RPMI8226 (cell line): ENCODE data around the gene ODF4.
A peak's percentile ranks its signal among the peaks of the same experiment; 100 is the strongest.

Experiments
- DNase-seq: peaks from one replicate; pipeline ENCODE4 v3.0.0-alpha.2; 2015

Gene ODF4, protein sequence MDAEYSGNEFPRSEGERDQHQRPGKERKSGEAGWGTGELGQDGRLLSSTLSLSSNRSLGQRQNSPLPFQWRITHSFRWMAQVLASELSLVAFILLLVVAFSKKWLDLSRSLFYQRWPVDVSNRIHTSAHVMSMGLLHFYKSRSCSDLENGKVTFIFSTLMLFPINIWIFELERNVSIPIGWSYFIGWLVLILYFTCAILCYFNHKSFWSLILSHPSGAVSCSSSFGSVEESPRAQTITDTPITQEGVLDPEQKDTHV

GRCh38 chr17:8339540-8339939 lies at the start of gene ODF4:
TSS of gene ODF4 (plus strand) at chr17:8339840. CDS start at chr17:8340052, 212 bp downstream.
- no peak for DNase-seq

GRCh38 chr17:8290043-8290442 lies 49.6 kb upstream of the ODF4 start:
- DNase-seq, result no peak

GRCh38 chr17:8292639-8293395 lies 46.8 kb upstream of the ODF4 start:
- DNase-seq, result peak; percentile 16

- no peak for DNase-seq
Observed at GRCh38 chr17:8294361-8294760, 45.3 kb upstream of the ODF4 start.

- no peak for DNase-seq
Observed at GRCh38 chr17:8294814-8295316, 44.8 kb upstream of the ODF4 start.

DNA sequence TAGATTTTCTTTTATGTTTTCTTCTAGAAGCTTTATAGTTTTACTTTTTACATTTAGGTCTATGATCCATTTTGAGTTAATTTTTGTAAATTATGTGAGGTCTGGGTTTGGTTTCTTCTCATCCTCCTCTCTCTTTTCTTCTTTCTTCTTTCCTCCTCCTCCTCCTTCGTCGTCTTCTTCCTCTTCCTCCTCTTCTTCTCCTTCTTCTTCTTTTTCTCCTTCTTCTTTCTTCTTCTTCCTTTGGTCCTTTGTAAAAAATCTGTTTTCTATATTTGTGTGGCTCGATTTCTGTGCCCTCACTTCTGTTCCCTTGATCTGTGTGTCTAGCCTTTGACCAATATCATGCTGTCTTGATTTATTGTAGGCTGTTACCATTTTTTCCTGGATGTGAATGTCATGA lies 39.4 kb upstream of the ODF4 start:
- no peak for DNase-seq

DNA sequence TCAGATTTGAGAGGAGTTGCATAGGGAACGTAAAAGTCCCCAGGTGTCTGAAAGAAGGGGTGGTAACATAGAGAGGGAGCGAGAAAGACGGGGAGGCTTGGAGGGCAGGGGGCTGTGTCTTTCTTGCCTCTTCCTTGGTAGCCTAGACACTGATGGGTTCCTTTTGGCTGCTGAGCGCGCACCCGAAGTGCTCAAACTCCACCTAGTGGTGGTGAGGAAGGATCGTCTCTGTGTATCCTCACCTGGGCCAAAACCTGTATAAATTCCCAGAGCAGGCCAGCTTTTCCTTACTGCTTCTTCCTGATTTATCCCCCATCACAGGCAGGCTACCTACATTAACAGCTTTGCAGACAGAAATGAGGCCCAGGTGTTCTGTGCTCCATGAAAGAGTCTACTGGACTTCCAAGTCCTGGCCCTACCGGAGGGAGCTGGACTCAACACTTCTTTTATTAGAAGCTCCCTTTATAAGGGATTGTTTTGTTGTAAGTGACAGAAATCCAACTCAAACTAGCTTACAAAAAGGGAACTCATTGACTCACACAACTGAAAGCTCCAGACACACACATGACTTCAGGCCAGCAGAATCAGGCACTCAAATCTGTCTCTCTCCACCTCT lies 38.9 kb upstream of the ODF4 start:
- DNase-seq, result peak; percentile 69

DNA sequence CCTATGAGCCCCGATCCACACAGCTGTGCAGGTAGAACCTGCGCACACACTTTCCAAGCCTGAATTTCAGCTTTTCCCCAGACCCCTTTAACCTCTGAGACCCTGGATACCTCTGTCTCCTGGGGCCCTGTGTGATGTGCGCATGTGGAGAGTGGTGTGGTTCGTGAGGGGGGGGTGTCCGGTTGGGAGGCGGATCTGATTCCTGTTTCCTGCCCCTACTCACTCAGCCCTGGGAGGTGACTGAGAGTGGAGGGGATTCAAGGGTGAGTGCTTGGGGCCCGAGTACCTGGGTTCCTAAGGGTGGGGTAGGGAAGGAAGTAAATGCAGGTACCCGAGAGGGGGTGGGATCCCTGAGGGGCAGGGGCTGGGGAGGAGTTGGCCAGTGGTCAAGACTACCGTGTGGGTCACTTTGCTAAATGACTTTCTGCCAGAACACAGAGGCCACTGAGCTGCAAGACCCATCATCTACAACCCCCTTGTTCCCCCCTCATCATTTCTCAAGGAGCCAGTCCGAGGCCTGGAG lies 29.0 kb upstream of the ODF4 start:
- no peak for DNase-seq

DNA sequence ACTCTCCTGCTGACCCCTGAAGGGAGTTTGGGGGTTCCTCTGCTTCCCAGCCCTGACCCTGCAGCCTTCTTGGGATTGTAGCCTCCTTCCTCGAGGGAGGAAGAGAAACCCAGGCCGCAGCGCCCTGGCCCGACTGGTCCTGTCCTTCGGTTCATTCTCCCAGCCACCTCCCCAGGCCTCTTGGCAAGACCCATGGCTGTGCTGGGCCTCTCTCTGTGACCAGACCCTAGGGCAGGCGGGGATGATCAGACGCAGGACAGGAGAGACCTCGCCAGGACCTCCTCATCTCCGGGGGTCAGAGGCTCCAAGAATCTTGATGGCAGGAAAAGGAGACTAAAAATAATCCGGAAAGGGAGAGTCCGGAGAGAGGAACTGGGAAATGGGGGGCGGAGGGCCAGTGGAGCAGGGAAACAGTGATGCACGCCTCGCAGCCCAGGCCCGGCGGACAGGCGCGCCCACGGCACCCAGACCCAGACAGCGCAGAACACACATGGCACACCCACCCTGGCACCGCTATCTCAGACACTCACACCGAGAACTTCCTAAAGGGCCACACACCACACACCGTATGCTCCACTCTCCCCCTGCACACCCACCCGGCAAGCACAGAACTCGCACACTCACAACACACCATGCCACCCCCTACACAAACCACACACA lies 28.4 kb upstream of the ODF4 start:
- DNase-seq, result no peak

- no peak for DNase-seq
Observed at GRCh38 chr17:8312251-8312650, 27.4 kb upstream of the ODF4 start.

- no peak for DNase-seq
Observed at GRCh38 chr17:8312726-8313600, 26.7 kb upstream of the ODF4 start.

DNA sequence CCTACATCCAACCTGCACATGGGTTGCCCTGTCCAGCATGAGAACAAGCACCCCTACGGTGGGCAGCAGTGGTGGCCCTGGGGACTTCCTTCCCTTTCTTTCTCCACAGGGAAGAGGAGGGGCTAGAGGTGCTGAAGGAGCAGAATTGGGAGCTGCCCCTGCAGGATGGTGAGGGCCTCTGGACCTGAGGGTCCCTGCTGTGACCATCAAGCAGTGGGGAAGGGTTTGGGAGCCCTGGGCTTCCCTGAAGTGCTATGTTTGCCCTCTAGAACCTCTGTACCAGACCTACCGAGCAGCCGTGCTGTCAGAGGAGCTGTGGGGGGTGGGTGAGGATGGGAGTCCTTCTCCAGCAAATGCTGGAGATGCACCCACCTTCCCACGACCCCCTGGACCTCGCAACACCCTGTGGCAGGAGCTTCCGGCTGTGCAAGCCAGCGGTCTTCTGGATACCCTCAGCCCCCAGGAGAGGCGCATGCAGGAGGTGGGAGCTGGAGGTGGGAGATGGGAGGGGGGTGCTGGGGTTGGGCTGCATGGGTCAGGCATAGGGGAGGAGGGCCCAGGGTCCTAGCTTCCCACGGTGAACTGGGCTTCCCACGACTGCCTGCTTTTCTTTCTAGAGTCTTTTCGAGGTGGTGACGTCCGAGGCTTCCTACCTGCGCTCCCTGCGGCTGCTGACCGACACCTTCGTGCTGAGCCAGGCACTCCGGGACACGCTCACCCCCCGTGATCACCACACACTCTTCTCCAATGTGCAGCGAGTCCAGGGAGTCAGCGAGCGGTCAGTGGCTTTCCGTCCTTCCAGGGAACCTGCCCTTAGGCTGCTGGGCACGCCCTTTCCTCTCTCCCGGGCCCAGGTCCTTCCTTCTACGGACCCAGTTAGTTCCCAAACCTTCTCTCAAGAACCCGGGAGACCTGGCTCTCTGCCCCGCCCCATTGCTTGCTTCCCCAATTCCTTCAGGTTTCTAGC lies 24.6 kb upstream of the ODF4 start:
- no peak for DNase-seq

- DNase-seq, result no peak
Observed at GRCh38 chr17:8315764-8316217, 23.8 kb upstream of the ODF4 start.

- no peak for DNase-seq
Observed at GRCh38 chr17:8318010-8318935, 21.4 kb upstream of the ODF4 start.

DNA sequence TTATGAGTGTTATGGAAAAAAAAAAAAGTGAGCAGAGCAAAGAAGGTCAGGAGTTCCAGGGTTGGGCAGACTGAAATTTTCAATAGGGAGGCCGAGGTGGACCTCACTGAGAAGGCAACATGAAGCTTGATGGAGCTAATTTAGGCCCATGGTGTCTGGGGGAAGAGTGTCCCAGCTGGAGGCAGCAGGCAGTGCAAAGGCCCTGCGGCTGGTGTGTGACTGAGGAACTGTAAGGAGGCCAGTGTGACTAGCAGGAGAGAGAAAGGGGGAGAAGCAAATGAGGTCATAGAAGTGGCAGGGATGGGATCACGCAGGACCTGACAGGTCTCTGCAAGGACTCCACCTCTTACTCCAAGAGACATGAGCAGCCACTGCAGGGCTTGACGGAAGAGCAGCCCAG lies 19.4 kb upstream of the ODF4 start:
- DNase-seq, result no peak

GRCh38 chr17:8320990-8321389 lies 18.6 kb upstream of the ODF4 start:
- DNase-seq, result no peak

DNA sequence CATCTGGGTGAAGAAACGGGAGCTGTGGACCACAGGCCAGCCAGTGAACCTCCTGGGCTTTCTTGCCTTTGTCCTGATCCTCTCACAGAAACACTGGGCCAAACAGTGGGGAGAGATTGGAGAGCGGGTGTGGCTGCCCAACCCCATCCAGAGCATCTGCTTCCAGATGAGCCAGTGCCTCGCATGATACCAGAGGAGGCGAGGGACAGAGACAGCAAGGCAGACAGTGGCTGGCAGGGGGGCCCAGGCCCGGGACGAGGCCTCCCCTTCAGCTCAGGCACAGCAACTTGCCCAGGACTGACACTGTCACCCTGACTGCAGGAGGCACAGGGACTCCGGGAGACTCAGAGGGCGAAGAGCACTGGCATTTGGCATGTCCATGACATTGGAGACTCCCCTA lies 17.6 kb upstream of the ODF4 start:
- DNase-seq, result no peak

DNA sequence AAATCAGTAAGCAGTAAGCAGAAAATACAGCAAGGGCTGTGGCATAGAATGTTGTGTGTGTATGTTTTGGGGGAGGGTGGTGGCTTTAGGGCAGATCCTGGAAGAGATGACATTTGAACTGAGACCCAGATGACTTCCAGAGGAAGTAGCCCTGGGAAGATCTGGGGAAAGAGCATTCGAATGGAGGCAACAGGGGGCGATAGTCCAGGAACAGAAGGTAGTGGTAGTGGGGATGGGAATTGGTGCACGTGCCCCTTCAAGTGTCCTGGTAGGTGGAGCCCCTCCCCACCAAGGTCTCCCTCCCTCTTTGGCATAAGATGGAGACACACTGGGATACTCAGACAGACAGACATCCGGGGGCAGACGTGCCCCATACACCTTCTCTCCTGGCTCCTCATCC lies 15.5 kb upstream of the ODF4 start:
- DNase-seq, result no peak

GRCh38 chr17:8324923-8325322 lies 14.7 kb upstream of the ODF4 start:
- no peak for DNase-seq
